Measurements from ENCODE around the gene TOB1. TPM values are rescaled to one million over a fixed set of nuclear protein-coding genes. Genes with fewer than 3 reads are reported as not detected.

The TOB1 gene
- total RNA-seq, 1 donor from 2014 or later: 18.8 TPM

DNA sequence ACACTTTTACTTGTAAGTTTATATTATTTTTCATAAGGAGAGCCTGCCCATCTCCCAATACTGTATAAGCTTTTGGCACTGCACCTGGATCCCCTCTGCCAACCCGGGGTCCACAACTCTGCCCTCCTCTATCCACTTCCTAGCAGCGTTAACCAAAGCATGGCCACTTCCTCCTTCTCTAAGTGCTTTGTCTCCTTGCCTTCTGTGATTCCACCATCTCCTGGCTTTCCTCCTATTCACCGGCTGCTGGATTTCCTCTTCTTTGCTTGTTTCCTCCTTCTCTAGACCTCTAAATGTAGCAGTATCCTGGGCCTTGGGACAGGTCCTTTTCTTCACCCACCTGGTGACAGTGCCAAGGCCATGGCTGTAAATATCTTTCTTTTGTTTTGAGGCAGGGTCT is 50.8 kb downstream of the TOB1 start:
- ChIA-PET CTCF (no interaction called here), POLR2A (no interaction called here)
- H3K27me3 Mint-ChIP-seq: peaks cover 16% of the 10 kb centered on the region
- TF ChIP-seq, protein P1, sequence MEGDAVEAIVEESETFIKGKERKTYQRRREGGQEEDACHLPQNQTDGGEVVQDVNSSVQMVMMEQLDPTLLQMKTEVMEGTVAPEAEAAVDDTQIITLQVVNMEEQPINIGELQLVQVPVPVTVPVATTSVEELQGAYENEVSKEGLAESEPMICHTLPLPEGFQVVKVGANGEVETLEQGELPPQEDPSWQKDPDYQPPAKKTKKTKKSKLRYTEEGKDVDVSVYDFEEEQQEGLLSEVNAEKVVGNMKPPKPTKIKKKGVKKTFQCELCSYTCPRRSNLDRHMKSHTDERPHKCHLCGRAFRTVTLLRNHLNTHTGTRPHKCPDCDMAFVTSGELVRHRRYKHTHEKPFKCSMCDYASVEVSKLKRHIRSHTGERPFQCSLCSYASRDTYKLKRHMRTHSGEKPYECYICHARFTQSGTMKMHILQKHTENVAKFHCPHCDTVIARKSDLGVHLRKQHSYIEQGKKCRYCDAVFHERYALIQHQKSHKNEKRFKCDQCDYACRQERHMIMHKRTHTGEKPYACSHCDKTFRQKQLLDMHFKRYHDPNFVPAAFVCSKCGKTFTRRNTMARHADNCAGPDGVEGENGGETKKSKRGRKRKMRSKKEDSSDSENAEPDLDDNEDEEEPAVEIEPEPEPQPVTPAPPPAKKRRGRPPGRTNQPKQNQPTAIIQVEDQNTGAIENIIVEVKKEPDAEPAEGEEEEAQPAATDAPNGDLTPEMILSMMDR (IDR thresholded peaks at IDR 0.05): no peak
- DNase-seq: no peak
- intact Hi-C loops (cut with micrococcal nuclease): no loop called here
- H3K4me1 Mint-ChIP-seq: no peaks in the 10 kb centered on the region
- ATAC-seq (ENCODE audit: low read depth): no peak
- H3K36me3 Mint-ChIP-seq (ENCODE audit: low read depth): no peaks in the 10 kb centered on the region
- H3K4me3 Mint-ChIP-seq: no peak overlapping the region
- H3K9me3 Mint-ChIP-seq: no peaks in the 10 kb centered on the region
- H3K27ac Mint-ChIP-seq: no peak overlapping the region

DNA sequence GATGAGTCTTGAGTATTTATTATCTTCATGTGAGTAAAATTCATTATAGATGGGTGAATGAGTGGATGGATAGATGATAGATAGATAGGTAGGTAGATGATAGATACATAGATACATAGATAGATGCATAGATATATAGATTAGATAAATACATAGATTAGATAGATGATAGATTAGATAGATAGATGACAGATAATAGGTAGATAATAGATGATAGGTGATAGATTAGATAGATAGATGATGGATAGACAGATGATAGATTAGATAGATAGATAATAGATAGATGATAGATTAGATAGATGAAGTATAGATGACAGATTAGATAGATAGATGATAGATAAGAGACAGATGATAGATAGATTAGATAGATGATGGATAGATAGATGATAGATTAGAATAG is 52.6 kb downstream of the TOB1 start:
- ChIA-PET CTCF (no interaction called here), POLR2A (no interaction called here)
- no peak for ATAC-seq (ENCODE audit: low read depth)
- DNase-seq: no peak
- Mint-ChIP-seq H3K27me3 (peaks cover 13% of the 10 kb centered on the region), H3K27ac (no peak overlapping the region), H3K36me3 (ENCODE audit: low read depth) (no peaks in the 10 kb centered on the region), H3K4me1 (no peaks in the 10 kb centered on the region), H3K9me3 (no peaks in the 10 kb centered on the region), H3K4me3 (no peak overlapping the region)
- intact Hi-C loops (cut with micrococcal nuclease): no loop called here
- TF ChIP-seq, protein P1 (IDR thresholded peaks at IDR 0.05): no peak

Other genes starting within 250 kb of the TOB1 start
- gene ABCC3, start 231.5 kb downstream of the TOB1 start, total RNA-seq: 0.20 and 0.88 TPM in 2 replicates
- gene ANKRD40, start 158.4 kb downstream of the TOB1 start, total RNA-seq: 39.0 and 40.3 TPM in 2 replicates
- 158 and 162 TPM in 2 replicates for gene LUC7L3, start 146.8 kb downstream of the TOB1 start, total RNA-seq
- 0.42 TPM in 1 of 2 replicates, not detected in the other for gene ANKRD40CL, start 98.8 kb downstream of the TOB1 start, total RNA-seq
- not detected in 2 replicates for gene WFIKKN2, start 30.8 kb downstream of the TOB1 start, total RNA-seq